K562 (cell line): ENCODE results near the gene TAF10. TPM values are rescaled to one million over a fixed set of nuclear protein-coding genes. Genes with fewer than 3 reads are reported as not detected.

Source experiments
- ELF2 ChIP-seq: fragments of 250-450 bp; sonication (Bioruptor Pico); IDR thresholded peaks from 2 replicates; pipeline ENCODE4 v1.5.0; 2021; ENCODE audit warnings: mild to moderate bottlenecking
- FOXP4 ChIP-seq: sonication (generic); formaldehyde crosslinking; IDR thresholded peaks from 2 replicates; pipeline ENCODE4 v1.8.0; 2022; ENCODE audit warnings: mild to moderate bottlenecking, missing genetic modification reagents, borderline replicate concordance
- GTF3C2 ChIP-seq: IDR thresholded peaks from 3 replicates; pipeline ENCODE4 v1.6.1; 2011; ENCODE audit warnings: borderline replicate concordance, mild to moderate bottlenecking, moderate library complexity; ENCODE audit not compliant: insufficient read length; ENCODE audit errors: extremely low read depth
- HDAC3 ChIP-seq: fragments of 450-650 bp; IDR thresholded peaks from 2 replicates; pipeline ENCODE4 v1.6.1; 2018; ENCODE audit warnings: borderline replicate concordance, mild to moderate bottlenecking, moderate library complexity; ENCODE audit not compliant: partially characterized antibody
- MYC ChIP-seq, 2 experiments: fragments of 250-450 bp in 1 of 2; sonication (Bioruptor Pico) in 1 of 2; IDR thresholded peaks; 2 replicates each; pipeline versions ENCODE4 v1.5.1 to v1.6.1; 2012 to 2021; ENCODE audit warnings: low read depth in 2 of 2, borderline replicate concordance in 1 of 2, improper control_type of control experiment in 1 of 2, low read length in 1 of 2, mild to moderate bottlenecking in 1 of 2, moderate library complexity in 1 of 2
- NRF1 ChIP-seq, 2 experiments: fragments of 450-650 bp; IDR thresholded peaks in 1 of 2; conservative IDR thresholded peaks in 1 of 2; 2 replicates each; pipeline ENCODE4 v1.6.1; 2014; ENCODE audit warnings: mild to moderate bottlenecking in 2 of 2
- SPI1 ChIP-seq: IDR thresholded peaks from 2 replicates; pipeline ENCODE4 v1.6.1; 2011; ENCODE audit warnings: low read depth, low read length, control low read depth, borderline replicate concordance
- TEAD1 ChIP-seq, 2 experiments: fragments of 450-650 bp in 1 of 2; sonication (generic) in 1 of 2; formaldehyde crosslinking; IDR thresholded peaks; 2 replicates each; pipeline versions ENCODE4 v1.4.0 to v1.8.0; 2020 to 2022; ENCODE audit warnings: mild to moderate bottlenecking in 2 of 2, missing genetic modification reagents in 1 of 2
- ZC3H11A ChIP-seq: IDR thresholded peaks from 2 replicates; pipeline ENCODE4 v1.6.1; 2012; ENCODE audit warnings: low read depth, low read length, improper control_type of control experiment
- polyA plus RNA-seq, 8 experiments: library from polyadenylated mRNA; depleted of rRNA in 4 of 8; stranded (reverse) in 5 of 8; unstranded in 3 of 8; fragments of >200 nt; fragmentation: Nextera tagmentation in 2 of 8; fragmentation: Illumina TruSeq in 1 of 8; extraction: Ambion mirVana in 2 of 8; extraction: Trizol in 1 of 8; gene quantifications; 2 replicates each; pipeline versions ENCODE4 v1.2.1 to v1.2.3, GENCODE V29; 2011 to 2014; ENCODE audit warnings: inconsistent platforms in 1 of 8, missing spikeins in 1 of 8
- total RNA-seq, 7 experiments: library from RNA; depleted of rRNA in 6 of 7; stranded (reverse); fragments of >200 nt in 6 of 7; fragmentation: Illumina TruSeq in 2 of 7; extraction: Trizol in 2 of 7; gene quantifications; 2 replicates each; pipeline versions ENCODE4 v1.2.1 to v1.2.3, GENCODE V29; 2011 to 2021; ENCODE audit warnings: low replicate concordance in 1 of 7
- TF ChIP-seq, protein P1 (sequence below), 2 experiments: IDR thresholded peaks; 2 replicates each; pipeline ENCODE4 v1.6.1; 2012; ENCODE audit warnings: improper control_type of control experiment in 2 of 2, low read depth in 2 of 2, low read length in 2 of 2, borderline replicate concordance in 1 of 2
- TF ChIP-seq, protein P2 (sequence below): sonication (generic); formaldehyde crosslinking; IDR thresholded peaks from 2 replicates; pipeline ENCODE4 v1.8.1; 2023; ENCODE audit warnings: missing genetic modification reagents, mild to moderate bottlenecking, borderline replicate concordance

The TAF10 gene
- total and polyA plus RNA-seq, 9 of the 15 experiments (the other 6 are each of a cell fraction or from before 2014, with no cell fraction given) = 19.5 to 197 (median 121) TPM

- TF ChIP-seq MYC (IDR thresholded peaks at IDR 0.05; ENCODE audit: low read depth, low read length) = no peak
- no peak for TF ChIP-seq MYC (CRISPR knock-in tag; IDR thresholded peaks at IDR 0.05; ENCODE audit: borderline replicate concordance, low read depth)
- TF ChIP-seq ELF2 (CRISPR knock-in tag) = 0 out of 2 replicates have a peak, but pooled peaks have one; percentile 24
- TF ChIP-seq, protein P1, sequence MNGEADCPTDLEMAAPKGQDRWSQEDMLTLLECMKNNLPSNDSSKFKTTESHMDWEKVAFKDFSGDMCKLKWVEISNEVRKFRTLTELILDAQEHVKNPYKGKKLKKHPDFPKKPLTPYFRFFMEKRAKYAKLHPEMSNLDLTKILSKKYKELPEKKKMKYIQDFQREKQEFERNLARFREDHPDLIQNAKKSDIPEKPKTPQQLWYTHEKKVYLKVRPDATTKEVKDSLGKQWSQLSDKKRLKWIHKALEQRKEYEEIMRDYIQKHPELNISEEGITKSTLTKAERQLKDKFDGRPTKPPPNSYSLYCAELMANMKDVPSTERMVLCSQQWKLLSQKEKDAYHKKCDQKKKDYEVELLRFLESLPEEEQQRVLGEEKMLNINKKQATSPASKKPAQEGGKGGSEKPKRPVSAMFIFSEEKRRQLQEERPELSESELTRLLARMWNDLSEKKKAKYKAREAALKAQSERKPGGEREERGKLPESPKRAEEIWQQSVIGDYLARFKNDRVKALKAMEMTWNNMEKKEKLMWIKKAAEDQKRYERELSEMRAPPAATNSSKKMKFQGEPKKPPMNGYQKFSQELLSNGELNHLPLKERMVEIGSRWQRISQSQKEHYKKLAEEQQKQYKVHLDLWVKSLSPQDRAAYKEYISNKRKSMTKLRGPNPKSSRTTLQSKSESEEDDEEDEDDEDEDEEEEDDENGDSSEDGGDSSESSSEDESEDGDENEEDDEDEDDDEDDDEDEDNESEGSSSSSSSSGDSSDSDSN (IDR thresholded peaks at IDR 0.05; ENCODE audit: borderline replicate concordance in 1 of 2, low read depth in 2 of 2, low read length in 2 of 2) = no peak
- no peak for TF ChIP-seq HDAC3
- peak; percentile 38 to 50; a peak in 3 of 4 replicates for TF ChIP-seq NRF1 (conservative IDR thresholded peaks at IDR 0.05 in 1 of 2, IDR thresholded peaks at IDR 0.05 in 1 of 2)
- TF ChIP-seq, protein P2, sequence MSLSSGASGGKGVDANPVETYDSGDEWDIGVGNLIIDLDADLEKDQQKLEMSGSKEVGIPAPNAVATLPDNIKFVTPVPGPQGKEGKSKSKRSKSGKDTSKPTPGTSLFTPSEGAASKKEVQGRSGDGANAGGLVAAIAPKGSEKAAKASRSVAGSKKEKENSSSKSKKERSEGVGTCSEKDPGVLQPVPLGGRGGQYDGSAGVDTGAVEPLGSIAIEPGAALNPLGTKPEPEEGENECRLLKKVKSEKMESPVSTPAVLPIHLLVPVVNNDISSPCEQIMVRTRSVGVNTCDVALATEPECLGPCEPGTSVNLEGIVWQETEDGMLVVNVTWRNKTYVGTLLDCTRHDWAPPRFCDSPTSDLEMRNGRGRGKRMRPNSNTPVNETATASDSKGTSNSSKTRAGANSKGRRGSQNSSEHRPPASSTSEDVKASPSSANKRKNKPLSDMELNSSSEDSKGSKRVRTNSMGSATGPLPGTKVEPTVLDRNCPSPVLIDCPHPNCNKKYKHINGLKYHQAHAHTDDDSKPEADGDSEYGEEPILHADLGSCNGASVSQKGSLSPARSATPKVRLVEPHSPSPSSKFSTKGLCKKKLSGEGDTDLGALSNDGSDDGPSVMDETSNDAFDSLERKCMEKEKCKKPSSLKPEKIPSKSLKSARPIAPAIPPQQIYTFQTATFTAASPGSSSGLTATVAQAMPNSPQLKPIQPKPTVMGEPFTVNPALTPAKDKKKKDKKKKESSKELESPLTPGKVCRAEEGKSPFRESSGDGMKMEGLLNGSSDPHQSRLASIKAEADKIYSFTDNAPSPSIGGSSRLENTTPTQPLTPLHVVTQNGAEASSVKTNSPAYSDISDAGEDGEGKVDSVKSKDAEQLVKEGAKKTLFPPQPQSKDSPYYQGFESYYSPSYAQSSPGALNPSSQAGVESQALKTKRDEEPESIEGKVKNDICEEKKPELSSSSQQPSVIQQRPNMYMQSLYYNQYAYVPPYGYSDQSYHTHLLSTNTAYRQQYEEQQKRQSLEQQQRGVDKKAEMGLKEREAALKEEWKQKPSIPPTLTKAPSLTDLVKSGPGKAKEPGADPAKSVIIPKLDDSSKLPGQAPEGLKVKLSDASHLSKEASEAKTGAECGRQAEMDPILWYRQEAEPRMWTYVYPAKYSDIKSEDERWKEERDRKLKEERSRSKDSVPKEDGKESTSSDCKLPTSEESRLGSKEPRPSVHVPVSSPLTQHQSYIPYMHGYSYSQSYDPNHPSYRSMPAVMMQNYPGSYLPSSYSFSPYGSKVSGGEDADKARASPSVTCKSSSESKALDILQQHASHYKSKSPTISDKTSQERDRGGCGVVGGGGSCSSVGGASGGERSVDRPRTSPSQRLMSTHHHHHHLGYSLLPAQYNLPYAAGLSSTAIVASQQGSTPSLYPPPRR (CRISPR knock-in tag) = no peak
- TF ChIP-seq TEAD1 (CRISPR knock-in tag; IDR thresholded peaks at IDR 0.05) = peak; percentile 93 to 97
- TF ChIP-seq SPI1 = peak; percentile 49; the same call in 1 of the 2 replicates
- no peak for TF ChIP-seq GTF3C2
- TF ChIP-seq FOXP4 (CRISPR knock-in tag) = no peak
- no peak for TF ChIP-seq ZC3H11A
Observed at GRCh38 chr11:6606471-6607189, 5.4 kb downstream of the TAF10 start (continued).
